ENCODE measurements around the gene MIEF1.
"Not testable (repeated sequence)": the region's sequence is repeated elsewhere in the genome, so short reads cannot be mapped to it uniquely, and the experiment has no call there.

MIEF1 gene

GRCh38 chr22:39517470-39517869 is 15.4 kb downstream of the MIEF1 start:
- no peak for ATAC-seq

GRCh38 chr22:39518144-39518786 is 16.2 kb downstream of the MIEF1 start:
- no peak for ATAC-seq

DNA sequence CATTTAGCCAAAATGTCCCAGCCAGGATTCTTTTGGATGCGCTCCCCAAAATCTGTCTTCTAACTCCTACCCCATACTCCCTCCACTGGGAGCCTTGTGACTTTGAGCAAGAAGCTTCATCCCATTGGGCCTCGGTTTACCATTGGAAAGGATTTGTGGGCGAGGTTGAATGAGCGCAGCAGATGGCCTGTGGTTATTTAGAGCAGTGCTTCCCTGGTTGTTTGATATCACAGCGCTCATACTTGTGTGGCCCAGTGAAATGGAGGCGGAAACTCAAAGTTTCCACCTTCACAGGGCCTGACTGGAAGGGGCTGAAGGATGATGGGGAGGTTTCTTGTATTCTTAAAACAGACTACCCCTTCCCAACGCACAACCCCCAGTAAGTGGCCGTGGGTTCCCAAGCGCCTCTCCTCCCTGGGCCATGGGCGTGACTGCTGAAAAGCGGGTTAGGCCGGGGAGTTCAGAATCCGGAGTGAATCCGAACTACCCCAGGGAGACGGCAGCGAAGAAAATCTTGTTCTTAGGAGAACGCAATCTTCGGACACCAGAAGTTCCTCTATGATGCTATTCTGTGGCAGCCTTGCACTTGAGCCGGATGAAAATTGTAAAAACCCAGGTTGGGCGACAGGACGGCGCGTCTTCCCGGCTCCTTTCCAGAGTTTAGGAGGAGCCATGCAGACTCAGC is 17.0 kb downstream of the MIEF1 start:
- no peak for ATAC-seq

GRCh38 chr22:39519681-39520225 is 17.7 kb downstream of the MIEF1 start:
- peak; percentile 90 to 91 for ATAC-seq

DNA sequence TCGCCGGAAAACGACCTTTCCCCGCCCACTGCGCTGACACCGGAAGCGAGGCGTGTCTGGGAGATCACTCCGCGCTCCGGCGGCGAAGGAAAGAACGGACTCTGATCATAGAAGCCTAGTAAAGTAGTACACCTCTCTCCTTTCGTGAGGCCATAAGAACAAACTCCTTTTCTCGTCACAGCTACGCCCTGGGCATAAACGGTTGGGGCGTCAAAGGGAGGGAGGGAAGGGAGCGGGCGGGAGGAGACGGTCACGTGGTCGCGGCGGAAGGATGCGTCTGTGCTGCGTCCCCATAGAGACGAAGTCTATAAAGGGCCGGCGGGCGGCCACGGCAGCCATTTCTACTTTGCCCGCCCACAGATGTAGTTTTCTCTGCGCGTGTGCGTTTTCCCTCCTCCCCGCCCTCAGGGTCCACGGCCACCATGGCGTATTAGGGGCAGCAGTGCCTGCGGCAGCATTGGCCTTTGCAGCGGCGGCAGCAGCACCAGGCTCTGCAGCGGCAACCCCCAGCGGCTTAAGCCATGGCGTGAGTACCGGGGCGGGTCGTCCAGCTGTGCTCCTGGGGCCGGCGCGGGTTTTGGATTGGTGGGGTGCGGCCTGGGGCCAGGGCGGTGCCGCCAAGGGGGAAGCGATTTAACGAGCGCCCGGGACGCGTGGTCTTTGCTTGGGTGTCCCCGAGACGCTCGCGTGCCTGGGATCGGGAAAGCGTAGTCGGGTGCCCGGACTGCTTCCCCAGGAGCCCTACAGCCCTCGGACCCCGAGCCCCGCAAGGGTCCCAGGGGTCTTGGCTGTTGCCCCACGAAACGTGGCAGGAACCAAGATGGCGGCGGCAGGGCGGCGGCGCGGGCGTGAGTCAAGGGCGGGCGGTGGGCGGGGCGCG is 18.4 kb downstream of the MIEF1 start, which contains the start of gene ATF4:
Gene ATF4 (plus strand): TSS at position 337 of the 880 bp plus-strand sequence. CDS start 884 bp downstream, outside the sequence.
- peak; percentile 31 to 44 for ATAC-seq

- not testable (repeated sequence) for ATAC-seq
Observed at GRCh38 chr22:39521106-39521885, 19.2 kb downstream of the MIEF1 start.

DNA sequence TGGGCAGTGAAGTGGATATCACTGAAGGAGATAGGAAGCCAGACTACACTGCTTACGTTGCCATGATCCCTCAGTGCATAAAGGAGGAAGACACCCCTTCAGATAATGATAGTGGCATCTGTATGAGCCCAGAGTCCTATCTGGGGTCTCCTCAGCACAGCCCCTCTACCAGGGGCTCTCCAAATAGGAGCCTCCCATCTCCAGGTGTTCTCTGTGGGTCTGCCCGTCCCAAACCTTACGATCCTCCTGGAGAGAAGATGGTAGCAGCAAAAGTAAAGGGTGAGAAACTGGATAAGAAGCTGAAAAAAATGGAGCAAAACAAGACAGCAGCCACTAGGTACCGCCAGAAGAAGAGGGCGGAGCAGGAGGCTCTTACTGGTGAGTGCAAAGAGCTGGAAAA is 20.0 kb downstream of the MIEF1 start:
- not testable (repeated sequence) for ATAC-seq

- ATAC-seq, result no peak
Observed at GRCh38 chr22:39522567-39523300, 20.6 kb downstream of the MIEF1 start.

GRCh38 chr22:39524089-39524752 is 22.1 kb downstream of the MIEF1 start:
- no peak for ATAC-seq

DNA sequence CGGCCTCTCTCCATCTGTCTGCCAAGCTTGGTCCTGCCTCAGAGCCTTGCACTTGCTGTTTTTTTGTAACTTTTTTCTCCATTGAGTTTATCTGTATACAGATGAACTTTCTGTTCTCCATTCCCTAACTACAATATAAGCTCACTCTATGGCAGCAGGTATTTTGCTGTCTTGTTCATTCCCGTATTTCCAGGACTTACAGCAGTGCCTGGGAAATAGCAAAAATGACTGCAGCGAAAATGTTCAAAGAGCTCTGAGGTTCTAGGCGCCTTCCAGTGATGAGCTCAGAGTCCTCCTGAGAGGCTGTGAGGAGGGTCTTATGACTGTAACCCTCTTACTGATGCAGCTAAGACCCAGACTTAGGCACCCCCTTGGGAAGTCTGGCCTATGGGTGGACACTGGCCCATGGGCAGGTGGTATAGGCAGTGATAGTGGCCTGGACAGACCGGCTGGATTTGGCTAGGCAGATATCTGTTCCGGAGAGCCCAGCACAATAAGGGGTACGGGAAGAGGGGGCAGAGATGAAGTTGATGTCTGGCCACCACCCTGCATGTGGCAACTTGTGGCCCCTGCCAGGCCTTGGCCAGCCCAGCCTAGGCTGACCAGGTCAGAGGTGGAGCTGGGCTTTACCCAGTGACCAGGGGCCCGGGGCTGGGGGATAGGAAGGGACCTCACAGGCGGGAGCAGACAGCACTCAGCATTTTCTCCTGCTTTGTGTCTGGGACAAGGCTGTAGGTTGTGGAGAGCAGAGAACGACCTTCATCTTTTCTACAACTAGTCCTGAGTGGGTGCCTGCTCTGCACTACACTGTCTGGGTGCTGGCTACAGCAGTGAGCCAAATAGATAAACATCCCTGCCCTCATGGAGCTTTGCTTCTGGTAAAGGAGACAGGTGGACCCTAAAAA is 22.9 kb downstream of the MIEF1 start:
- no peak for ATAC-seq

- ATAC-seq, result no peak
Observed at GRCh38 chr22:39525658-39525975, 23.5 kb downstream of the MIEF1 start.

DNA sequence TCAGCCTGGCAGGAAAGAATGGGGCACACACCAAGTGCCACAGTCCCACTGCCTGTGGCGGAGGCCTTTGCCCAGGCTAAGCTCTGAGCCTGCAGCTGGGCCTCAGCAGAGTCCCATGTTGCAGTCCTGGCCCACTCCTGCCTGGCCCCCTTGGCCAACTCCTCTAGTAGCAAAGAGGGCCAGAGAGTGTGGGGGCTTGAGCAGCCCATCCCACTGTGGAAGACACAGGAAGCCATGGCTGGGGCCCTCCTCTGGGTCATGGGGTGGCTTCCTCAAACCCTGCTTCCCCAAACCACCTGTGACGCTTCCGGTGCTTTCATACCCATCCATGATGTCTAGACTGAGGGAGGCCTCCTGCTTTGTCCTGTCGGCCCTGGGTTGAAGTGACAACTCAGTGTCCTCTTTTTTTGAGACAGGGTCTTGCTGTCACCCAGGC is 24.7 kb downstream of the MIEF1 start:
- no peak for ATAC-seq

DNA sequence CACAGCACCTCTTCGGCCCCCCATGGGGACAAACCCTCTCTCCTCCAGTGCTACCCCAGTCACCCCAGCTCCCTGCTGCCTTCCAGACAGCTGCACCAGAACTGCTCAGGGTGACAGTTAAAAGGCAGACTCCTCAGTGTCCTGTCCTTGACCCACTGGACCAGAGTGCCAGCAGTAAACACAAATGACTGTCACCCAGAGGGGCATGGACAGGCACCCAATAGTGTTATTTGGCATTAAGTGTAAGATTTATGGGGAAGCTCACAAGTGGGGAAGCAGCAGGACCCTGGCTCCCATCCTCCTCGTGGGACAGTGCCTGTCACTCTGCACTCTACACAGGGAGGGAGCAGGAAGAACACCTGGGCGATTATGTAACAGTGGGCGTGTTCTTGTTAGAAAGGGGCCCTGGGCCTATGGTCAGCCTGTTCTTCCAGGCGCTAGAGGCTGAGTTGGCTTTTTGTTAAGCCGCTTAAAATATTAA is 25.4 kb downstream of the MIEF1 start:
- ATAC-seq, result no peak

GRCh38 chr22:39528080-39528661 is 26.1 kb downstream of the MIEF1 start:
- no peak for ATAC-seq

- peak; percentile 34 to 37 for ATAC-seq
Observed at GRCh38 chr22:39528681-39529486, 26.8 kb downstream of the MIEF1 start.

DNA sequence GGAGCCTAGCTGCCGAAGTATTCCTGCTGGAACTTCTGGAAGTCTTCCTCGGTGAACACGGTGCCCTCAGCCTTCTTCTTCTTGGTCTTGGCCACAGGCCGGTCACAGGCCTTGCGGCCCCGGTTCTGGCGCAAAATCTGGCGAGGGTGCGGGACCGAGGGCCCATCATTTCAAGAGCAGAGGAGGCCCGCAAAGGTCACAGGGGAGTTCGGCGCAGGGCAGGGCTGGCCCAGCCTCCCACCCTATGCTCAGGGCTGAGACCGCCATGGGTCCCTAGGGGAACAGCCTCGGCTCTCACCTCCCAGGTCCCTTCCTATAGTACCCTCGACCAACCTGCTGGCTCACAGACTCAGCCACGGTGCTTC is 27.4 kb downstream of the MIEF1 start:
- no peak for ATAC-seq

DNA sequence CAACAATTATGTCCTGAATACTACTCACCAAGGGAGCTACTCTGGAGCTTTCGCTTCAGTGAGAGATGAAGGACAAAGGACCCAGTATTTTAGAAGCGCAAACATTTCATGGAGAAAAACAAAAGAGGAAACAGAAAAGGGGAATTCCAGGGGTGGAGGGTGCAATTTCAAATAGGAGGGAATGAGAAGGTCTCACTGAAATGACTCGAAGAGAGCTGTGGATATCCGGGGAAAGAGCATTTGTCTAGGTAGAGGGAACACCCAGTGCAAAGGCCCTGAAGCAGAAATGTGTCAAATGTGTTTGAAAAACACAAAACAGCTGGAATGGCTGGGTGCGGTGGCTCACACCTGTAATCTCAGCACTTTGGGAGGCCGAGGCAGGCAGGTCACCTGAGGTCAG is 28.0 kb downstream of the MIEF1 start:
- ATAC-seq, result no peak

DNA sequence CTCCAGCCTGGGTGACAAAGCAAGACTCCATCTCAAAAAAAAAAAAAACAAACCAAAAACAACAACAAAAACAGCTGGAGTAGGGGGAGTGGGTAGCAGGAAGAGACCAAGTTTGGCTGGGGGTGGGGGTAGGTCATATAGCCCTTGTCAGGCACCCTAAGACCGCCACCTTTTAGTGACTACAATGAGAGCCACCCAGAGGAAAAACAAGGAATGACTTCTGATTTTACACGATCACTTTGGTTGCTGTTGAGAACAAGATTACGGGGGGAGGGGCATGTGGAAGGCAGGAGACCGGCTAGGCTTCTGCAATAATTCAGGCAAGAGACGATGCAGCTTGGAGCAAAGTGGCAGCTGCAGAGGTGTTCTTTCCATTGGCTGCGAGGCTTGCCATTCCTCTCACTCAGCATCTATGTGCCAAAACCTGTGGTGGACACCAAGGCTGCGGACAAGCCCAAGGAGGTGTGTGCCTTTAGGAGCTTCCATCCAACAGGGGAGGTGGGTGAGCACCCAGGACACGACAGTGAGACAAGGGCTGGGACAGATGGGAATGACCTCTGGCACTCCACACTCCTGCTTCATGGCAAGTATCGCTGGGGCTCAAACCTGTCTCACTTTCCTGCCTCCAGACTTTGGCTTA is 28.7 kb downstream of the MIEF1 start:
- ATAC-seq, result no peak

Data from activated CD4-positive, CD25-positive, alpha-beta regulatory T cell treated with anti-CD3 and anti-CD28 coated beads, Interleukin-2, amount 50 U/mL, for 24 hours (primary cell).